HEK293 (cell line): ENCODE measurements around the gene TNFRSF13B.

Experiments used
- CTCF ChIA-PET: fragments of 350-600 bp; formaldehyde crosslinking; extraction: SDS; loops from one replicate; lab custom pipeline; 2021; ENCODE audit warnings: antibody characterized with exemption; lab: Yijun Ruan, JAX
- POLR2A ChIA-PET: fragments of 300-600 bp; formaldehyde crosslinking; extraction: SDS; loops from one replicate; lab custom pipeline; 2020; ENCODE audit warnings: antibody characterized with exemption, inconsistent platforms; lab: Yijun Ruan, JAX
- H3K27ac ChIP-seq: fragments of 200-500 bp; sonication (Bioruptor generic); 2 replicates; pipeline ENCODE4 v1.5.1; 2014; ENCODE audit warnings: low read depth, low read length, control low read depth, inconsistent platforms; ENCODE audit errors: extremely low read depth
- H3K36me3 ChIP-seq, 2 experiments: fragments of 200-500 bp in 1 of 2; sonication (Bioruptor generic) in 1 of 2; 1 replicate in 1 of 2; 2 replicates in 1 of 2; pipeline ENCODE4 v1.5.1; 2014 to 2017; ENCODE audit warnings: inconsistent platforms in 2 of 2, low read length in 2 of 2; ENCODE audit not compliant: control insufficient read depth in 2 of 2, insufficient read depth in 1 of 2
- H3K4me1 ChIP-seq: fragments of 200-500 bp; sonication (Bioruptor generic); 2 replicates; pipeline ENCODE4 v1.5.1; 2014; ENCODE audit warnings: mild to moderate bottlenecking, low read length, inconsistent platforms; ENCODE audit not compliant: control insufficient read depth, insufficient read depth
- H3K4me3 ChIP-seq: 2 replicates; pipeline ENCODE4 v1.5.1; 2011; ENCODE audit warnings: low read depth, mild to moderate bottlenecking, control low read depth, low read length, moderate library complexity
- H3K9me3 ChIP-seq: fragments of 200-500 bp; sonication (Bioruptor generic); 2 replicates; pipeline ENCODE4 v1.5.1; 2014; ENCODE audit warnings: low read depth, low read length, inconsistent platforms; ENCODE audit not compliant: control insufficient read depth, insufficient read depth
- GLI4 ChIP-seq: fragments of 450-650 bp; formaldehyde crosslinking; IDR thresholded peaks from 2 replicates; pipeline ENCODE4 v1.5.1; 2016; ENCODE audit warnings: missing biosample characterization, missing genetic modification characterization
- KLF7 ChIP-seq: fragments of 450-650 bp; formaldehyde crosslinking; IDR thresholded peaks from 2 replicates; pipeline ENCODE4 v1.5.1; 2016; ENCODE audit warnings: missing biosample characterization, missing genetic modification characterization, borderline replicate concordance
- SCRT2 ChIP-seq: fragments of 450-650 bp; formaldehyde crosslinking; IDR thresholded peaks from 2 replicates; pipeline ENCODE4 v1.5.1; 2016; ENCODE audit warnings: missing biosample characterization, missing genetic modification characterization
- WT1 ChIP-seq: fragments of 450-650 bp; formaldehyde crosslinking; IDR thresholded peaks from 2 replicates; pipeline ENCODE4 v1.5.1; 2016; ENCODE audit warnings: missing biosample characterization, missing genetic modification characterization
- ZBTB21 ChIP-seq: fragments of 450-650 bp; formaldehyde crosslinking; IDR thresholded peaks from 2 replicates; pipeline ENCODE4 v1.5.1; 2017; ENCODE audit warnings: missing biosample characterization, missing genetic modification characterization
- ZFP3 ChIP-seq: fragments of 450-650 bp; formaldehyde crosslinking; IDR thresholded peaks from 2 replicates; pipeline ENCODE4 v1.5.1; 2016; ENCODE audit warnings: low read depth, missing biosample characterization, missing genetic modification characterization
- ZNF10 ChIP-seq: fragments of 450-650 bp; formaldehyde crosslinking; IDR thresholded peaks from 2 replicates; pipeline ENCODE4 v1.5.1; 2017; ENCODE audit warnings: missing biosample characterization, missing genetic modification characterization
- ZNF146 ChIP-seq: fragments of 450-650 bp; formaldehyde crosslinking; IDR thresholded peaks from 2 replicates; pipeline ENCODE4 v1.5.1; 2016; ENCODE audit warnings: missing biosample characterization, missing genetic modification characterization
- ZNF19 ChIP-seq: fragments of 450-650 bp; formaldehyde crosslinking; IDR thresholded peaks from 2 replicates; pipeline ENCODE4; 2016; ENCODE audit warnings: missing biosample characterization, missing genetic modification characterization, low read depth
- ZNF335 ChIP-seq: fragments of 450-650 bp; formaldehyde crosslinking; conservative IDR thresholded peaks from 2 replicates; pipeline ENCODE4 v1.5.1; 2016; ENCODE audit warnings: missing biosample characterization, missing genetic modification characterization
- ZNF571 ChIP-seq: fragments of 450-650 bp; formaldehyde crosslinking; IDR thresholded peaks from 2 replicates; pipeline ENCODE4 v1.5.0; 2017; ENCODE audit warnings: missing biosample characterization, missing genetic modification characterization
- ZNF600 ChIP-seq: fragments of 450-650 bp; formaldehyde crosslinking; IDR thresholded peaks from 2 replicates; pipeline ENCODE4 v1.5.1; 2016; ENCODE audit warnings: missing biosample characterization, missing genetic modification characterization
- ZNF701 ChIP-seq: fragments of 450-650 bp; formaldehyde crosslinking; IDR thresholded peaks from 2 replicates; pipeline ENCODE4 v1.5.1; 2016; ENCODE audit warnings: missing biosample characterization, missing genetic modification characterization
- TF ChIP-seq, protein P1 (sequence below): fragments of 450-650 bp; formaldehyde crosslinking; IDR thresholded peaks from 2 replicates; pipeline ENCODE4 v1.5.1; 2016; ENCODE audit warnings: missing biosample characterization, missing genetic modification characterization
- TF ChIP-seq, protein P2 (sequence below): fragments of 450-650 bp; formaldehyde crosslinking; conservative IDR thresholded peaks from 2 replicates; pipeline ENCODE4 v1.5.1; 2016; ENCODE audit warnings: low read depth, missing biosample characterization, missing genetic modification characterization
- TF ChIP-seq, protein P3 (sequence below): fragments of 450-650 bp; formaldehyde crosslinking; IDR thresholded peaks from 2 replicates; pipeline ENCODE4 v1.5.1; 2016; ENCODE audit warnings: missing biosample characterization, missing genetic modification characterization
- TF ChIP-seq, protein P4 (sequence below): fragments of 450-650 bp; formaldehyde crosslinking; IDR thresholded peaks from 2 replicates; pipeline ENCODE4 v1.5.1; 2016; ENCODE audit warnings: missing biosample characterization, missing genetic modification characterization
- TF ChIP-seq, protein P5 (sequence below): fragments of 450-650 bp; formaldehyde crosslinking; IDR thresholded peaks from 2 replicates; pipeline ENCODE4 v1.5.0; 2017; ENCODE audit warnings: missing biosample characterization, missing genetic modification characterization, borderline replicate concordance

Gene TNFRSF13B

DNA sequence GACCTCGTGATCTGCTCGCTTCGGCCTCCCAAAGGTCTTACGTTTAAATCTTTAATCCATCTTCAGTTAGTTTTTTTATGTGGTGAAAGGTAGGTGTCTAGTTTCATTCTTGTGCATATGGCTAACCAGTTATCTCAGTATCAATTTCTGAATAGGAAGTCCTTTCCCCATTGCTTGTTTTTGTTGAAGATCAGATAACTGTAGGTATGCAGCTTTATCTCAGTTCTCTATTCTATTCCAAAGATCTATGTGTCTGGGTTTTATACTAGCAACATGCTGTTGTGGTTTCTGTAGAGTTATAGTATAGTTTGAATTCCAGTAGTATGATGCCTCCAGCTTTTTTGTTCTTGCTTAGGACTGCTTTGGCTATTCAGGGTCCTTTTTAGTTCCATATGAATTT is 65.2 kb downstream of the TNFRSF13B start:
- ChIA-PET CTCF (interaction anchor here (0.5 kb wide), 1 partner anchor 57 kb away, joined by 3 read pairs; no protein-coding TSS in a partner anchor), POLR2A (no interaction called here)
- TF ChIP-seq ZNF571 (tag by site-specific recombination) (no peak), ZNF600 (tag by site-specific recombination) (no peak), ZNF19 (tag by site-specific recombination) (no peak), WT1 (no peak), ZBTB21 (tag by site-specific recombination) (no peak), ZNF701 (tag by site-specific recombination) (no peak), ZNF335 (tag by site-specific recombination) (no peak), KLF7 (tag by site-specific recombination) (no peak), SCRT2 (tag by site-specific recombination) (no peak), GLI4 (tag by site-specific recombination) (no peak), ZFP3 (tag by site-specific recombination) (no peak)
- TF ChIP-seq, protein P1, sequence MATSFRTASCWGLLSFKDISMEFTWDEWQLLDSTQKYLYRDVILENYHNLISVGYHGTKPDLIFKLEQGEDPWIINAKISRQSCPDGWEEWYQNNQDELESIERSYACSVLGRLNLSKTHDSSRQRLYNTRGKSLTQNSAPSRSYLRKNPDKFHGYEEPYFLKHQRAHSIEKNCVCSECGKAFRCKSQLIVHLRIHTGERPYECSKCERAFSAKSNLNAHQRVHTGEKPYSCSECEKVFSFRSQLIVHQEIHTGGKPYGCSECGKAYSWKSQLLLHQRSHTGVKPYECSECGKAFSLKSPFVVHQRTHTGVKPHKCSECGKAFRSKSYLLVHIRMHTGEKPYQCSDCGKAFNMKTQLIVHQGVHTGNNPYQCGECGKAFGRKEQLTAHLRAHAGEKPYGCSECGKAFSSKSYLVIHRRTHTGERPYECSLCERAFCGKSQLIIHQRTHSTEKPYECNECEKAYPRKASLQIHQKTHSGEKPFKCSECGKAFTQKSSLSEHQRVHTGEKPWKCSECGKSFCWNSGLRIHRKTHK (tag by site-specific recombination): no peak
- TF ChIP-seq, protein P2, sequence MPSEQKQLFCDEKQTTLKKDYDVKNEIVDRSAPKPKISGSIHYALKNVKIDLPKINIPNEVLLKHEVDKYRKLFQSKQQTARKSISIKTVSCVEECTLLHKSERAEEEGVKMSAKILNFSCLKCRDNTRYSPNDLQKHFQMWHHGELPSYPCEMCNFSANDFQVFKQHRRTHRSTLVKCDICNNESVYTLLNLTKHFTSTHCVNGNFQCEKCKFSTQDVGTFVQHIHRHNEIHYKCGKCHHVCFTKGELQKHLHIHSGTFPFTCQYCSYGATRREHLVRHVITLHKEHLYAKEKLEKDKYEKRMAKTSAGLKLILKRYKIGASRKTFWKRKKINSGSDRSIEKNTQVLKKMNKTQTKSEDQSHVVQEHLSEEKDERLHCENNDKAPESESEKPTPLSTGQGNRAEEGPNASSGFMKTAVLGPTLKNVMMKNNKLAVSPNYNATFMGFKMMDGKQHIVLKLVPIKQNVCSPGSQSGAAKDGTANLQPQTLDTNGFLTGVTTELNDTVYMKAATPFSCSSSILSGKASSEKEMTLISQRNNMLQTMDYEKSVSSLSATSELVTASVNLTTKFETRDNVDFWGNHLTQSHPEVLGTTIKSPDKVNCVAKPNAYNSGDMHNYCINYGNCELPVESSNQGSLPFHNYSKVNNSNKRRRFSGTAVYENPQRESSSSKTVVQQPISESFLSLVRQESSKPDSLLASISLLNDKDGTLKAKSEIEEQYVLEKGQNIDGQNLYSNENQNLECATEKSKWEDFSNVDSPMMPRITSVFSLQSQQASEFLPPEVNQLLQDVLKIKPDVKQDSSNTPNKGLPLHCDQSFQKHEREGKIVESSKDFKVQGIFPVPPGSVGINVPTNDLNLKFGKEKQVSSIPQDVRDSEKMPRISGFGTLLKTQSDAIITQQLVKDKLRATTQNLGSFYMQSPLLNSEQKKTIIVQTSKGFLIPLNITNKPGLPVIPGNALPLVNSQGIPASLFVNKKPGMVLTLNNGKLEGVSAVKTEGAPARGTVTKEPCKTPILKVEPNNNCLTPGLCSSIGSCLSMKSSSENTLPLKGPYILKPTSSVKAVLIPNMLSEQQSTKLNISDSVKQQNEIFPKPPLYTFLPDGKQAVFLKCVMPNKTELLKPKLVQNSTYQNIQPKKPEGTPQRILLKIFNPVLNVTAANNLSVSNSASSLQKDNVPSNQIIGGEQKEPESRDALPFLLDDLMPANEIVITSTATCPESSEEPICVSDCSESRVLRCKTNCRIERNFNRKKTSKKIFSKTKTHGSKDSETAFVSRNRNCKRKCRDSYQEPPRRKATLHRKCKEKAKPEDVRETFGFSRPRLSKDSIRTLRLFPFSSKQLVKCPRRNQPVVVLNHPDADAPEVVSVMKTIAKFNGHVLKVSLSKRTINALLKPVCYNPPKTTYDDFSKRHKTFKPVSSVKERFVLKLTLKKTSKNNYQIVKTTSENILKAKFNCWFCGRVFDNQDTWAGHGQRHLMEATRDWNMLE (tag by site-specific recombination): no peak
- TF ChIP-seq, protein P3, sequence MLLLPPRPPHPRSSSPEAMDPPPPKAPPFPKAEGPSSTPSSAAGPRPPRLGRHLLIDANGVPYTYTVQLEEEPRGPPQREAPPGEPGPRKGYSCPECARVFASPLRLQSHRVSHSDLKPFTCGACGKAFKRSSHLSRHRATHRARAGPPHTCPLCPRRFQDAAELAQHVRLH (tag by site-specific recombination): no peak
- H3K36me3 ChIP-seq: no peaks in the 10 kb centered on the region
- no peak overlapping the region for H3K27ac ChIP-seq
- no peaks in the 10 kb centered on the region for H3K4me1 ChIP-seq
- H3K9me3 ChIP-seq: no peaks in the 10 kb centered on the region
- H3K4me3 ChIP-seq: no peak overlapping the region

DNA sequence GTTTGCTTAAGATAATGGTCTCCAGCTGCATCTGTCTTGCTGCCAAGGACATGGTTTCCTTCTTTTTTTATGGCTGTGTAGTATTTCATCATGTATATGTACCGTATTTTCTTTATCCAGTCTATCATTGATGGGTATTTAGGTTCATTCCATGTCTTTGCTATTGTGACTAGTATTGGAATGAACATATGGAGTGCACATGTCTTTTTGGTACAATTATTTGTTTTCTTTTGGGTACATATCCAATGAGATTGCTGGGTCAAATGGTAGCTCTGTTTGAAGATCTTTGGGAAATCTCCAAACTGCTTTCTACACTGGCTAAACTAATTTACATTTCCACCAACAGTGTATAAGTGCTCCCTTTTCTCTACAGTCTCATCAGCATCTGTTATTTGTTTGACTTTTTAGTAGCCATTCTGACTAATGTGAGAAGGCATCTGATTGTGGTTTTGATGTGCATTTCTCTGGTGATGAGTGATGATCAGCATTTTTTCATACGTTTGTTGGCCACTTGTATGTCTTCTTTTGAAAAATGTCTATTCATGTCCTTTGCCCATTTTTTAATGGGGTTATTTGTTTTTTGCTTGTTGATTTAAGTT is 66.2 kb downstream of the TNFRSF13B start:
- Histone ChIP-seq H3K9me3 (no peaks in the 10 kb centered on the region), H3K27ac (no peak overlapping the region), H3K36me3 (no peaks in the 10 kb centered on the region), H3K4me1 (no peaks in the 10 kb centered on the region), H3K4me3 (no peak overlapping the region)
- CTCF ChIA-PET: interaction anchor here (2.0 kb wide), 1 partner anchor 10 kb away, joined by 11 read pairs; no protein-coding TSS in a partner anchor
- POLR2A ChIA-PET: no interaction called here
- no peak for TF ChIP-seq ZNF10
- 0 out of 2 replicates have a peak, but pooled peaks have one; percentile 11 for TF ChIP-seq ZNF146 (tag by site-specific recombination)
- TF ChIP-seq, protein P4, sequence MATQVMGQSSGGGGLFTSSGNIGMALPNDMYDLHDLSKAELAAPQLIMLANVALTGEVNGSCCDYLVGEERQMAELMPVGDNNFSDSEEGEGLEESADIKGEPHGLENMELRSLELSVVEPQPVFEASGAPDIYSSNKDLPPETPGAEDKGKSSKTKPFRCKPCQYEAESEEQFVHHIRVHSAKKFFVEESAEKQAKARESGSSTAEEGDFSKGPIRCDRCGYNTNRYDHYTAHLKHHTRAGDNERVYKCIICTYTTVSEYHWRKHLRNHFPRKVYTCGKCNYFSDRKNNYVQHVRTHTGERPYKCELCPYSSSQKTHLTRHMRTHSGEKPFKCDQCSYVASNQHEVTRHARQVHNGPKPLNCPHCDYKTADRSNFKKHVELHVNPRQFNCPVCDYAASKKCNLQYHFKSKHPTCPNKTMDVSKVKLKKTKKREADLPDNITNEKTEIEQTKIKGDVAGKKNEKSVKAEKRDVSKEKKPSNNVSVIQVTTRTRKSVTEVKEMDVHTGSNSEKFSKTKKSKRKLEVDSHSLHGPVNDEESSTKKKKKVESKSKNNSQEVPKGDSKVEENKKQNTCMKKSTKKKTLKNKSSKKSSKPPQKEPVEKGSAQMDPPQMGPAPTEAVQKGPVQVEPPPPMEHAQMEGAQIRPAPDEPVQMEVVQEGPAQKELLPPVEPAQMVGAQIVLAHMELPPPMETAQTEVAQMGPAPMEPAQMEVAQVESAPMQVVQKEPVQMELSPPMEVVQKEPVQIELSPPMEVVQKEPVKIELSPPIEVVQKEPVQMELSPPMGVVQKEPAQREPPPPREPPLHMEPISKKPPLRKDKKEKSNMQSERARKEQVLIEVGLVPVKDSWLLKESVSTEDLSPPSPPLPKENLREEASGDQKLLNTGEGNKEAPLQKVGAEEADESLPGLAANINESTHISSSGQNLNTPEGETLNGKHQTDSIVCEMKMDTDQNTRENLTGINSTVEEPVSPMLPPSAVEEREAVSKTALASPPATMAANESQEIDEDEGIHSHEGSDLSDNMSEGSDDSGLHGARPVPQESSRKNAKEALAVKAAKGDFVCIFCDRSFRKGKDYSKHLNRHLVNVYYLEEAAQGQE (tag by site-specific recombination): no peak
- TF ChIP-seq, protein P5, sequence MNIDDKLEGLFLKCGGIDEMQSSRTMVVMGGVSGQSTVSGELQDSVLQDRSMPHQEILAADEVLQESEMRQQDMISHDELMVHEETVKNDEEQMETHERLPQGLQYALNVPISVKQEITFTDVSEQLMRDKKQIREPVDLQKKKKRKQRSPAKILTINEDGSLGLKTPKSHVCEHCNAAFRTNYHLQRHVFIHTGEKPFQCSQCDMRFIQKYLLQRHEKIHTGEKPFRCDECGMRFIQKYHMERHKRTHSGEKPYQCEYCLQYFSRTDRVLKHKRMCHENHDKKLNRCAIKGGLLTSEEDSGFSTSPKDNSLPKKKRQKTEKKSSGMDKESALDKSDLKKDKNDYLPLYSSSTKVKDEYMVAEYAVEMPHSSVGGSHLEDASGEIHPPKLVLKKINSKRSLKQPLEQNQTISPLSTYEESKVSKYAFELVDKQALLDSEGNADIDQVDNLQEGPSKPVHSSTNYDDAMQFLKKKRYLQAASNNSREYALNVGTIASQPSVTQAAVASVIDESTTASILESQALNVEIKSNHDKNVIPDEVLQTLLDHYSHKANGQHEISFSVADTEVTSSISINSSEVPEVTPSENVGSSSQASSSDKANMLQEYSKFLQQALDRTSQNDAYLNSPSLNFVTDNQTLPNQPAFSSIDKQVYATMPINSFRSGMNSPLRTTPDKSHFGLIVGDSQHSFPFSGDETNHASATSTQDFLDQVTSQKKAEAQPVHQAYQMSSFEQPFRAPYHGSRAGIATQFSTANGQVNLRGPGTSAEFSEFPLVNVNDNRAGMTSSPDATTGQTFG: no peak
